Natural killer cell (primary cell): ENCODE results near the gene LTN1. TPM values are rescaled to one million over a fixed set of nuclear protein-coding genes. Genes with fewer than 3 reads are reported as not detected.

Experiments used
- ATAC-seq, 3 donors: fragments of 150-1000 bp in 2 of 3; fragments of 200-7000 bp in 1 of 3; cut with Tn5 transposase; 1 replicate in 1 of 3; 2 replicates in 2 of 3; pipeline ENCODE4 v1.10.0; 2021; ENCODE audit warnings: mild to moderate bottlenecking in 2 of 3, moderate library complexity in 2 of 3
- DNase-seq, 2 donors: peaks; one replicate each; pipeline versions ENCODE4 v3.0.0 to v3.0.0-alpha.2; 2013 to 2021; ENCODE audit warnings: mixed read lengths in 1 of 2
- H3K27ac ChIP-seq: one replicate; pipeline ENCODE4 v1.5.1; 2013; ENCODE audit warnings: mild to moderate bottlenecking, low read length
- H3K27me3 ChIP-seq: one replicate; pipeline ENCODE4 v1.6.1; 2013; ENCODE audit warnings: low read length; ENCODE audit not compliant: control insufficient read depth, insufficient read depth
- H3K36me3 ChIP-seq: one replicate; pipeline ENCODE4 v1.6.1; 2013; ENCODE audit warnings: low read length; ENCODE audit not compliant: control insufficient read depth, insufficient read depth
- H3K4me1 ChIP-seq: one replicate; pipeline ENCODE4 v1.6.1; 2013; ENCODE audit warnings: low read length; ENCODE audit not compliant: control insufficient read depth, insufficient read depth
- H3K4me3 ChIP-seq: one replicate; pipeline ENCODE4 v1.5.1; 2013; ENCODE audit warnings: low read length
- H3K9me3 ChIP-seq: one replicate; pipeline ENCODE4 v1.6.1; 2013; ENCODE audit warnings: low read length; ENCODE audit not compliant: control insufficient read depth, insufficient read depth
- H3K27ac Mint-ChIP-seq, 2 donors: one replicate each; pipeline ENCODE4 v1.8.0; 2022; ENCODE audit warnings: mild to moderate bottlenecking in 2 of 2, mixed read lengths in 2 of 2, moderate library complexity in 1 of 2
- H3K27me3 Mint-ChIP-seq, 2 donors: one replicate each; pipeline ENCODE4 v1.8.0; 2022; ENCODE audit warnings: low read depth in 2 of 2, mixed read lengths in 2 of 2
- H3K36me3 Mint-ChIP-seq: one replicate; pipeline ENCODE4 v1.8.0; 2022; ENCODE audit warnings: mixed read lengths
- H3K4me1 Mint-ChIP-seq, 2 donors: one replicate each; pipeline ENCODE4 v1.8.0; 2022; ENCODE audit warnings: mixed read lengths in 2 of 2
- H3K4me3 Mint-ChIP-seq: one replicate; pipeline ENCODE4 v1.8.0; 2022; ENCODE audit warnings: mild to moderate bottlenecking, moderate library complexity, mixed read lengths
- H3K9me3 Mint-ChIP-seq, 2 donors: one replicate each; pipeline ENCODE4 v1.8.0; 2022; ENCODE audit warnings: mixed read lengths in 2 of 2
- whole genome bisulfite sequencing: methylation state at CpG from one replicate; pipeline ENCODE4 v1.1.7; 2013; ENCODE audit warnings: missing lambda C conversion rate; ENCODE audit not compliant: insufficient coverage; 5-methylcytosine and 5-hydroxymethylcytosine counted together
- intact Hi-C: fragments of 100-400 bp; cut with micrococcal nuclease; formaldehyde crosslinking; loops from one replicate; pipeline ENCODE4 v1.14.2; 2022
- total RNA-seq, 4 donors: library from RNA; stranded (reverse); fragments of 120-200 nt in 1 of 4; gene quantifications; one replicate each; pipeline versions ENCODE4 v1.2.3 to v1.2.4, GENCODE V29; 2013 to 2022
- TF ChIP-seq, protein P1 (sequence below): fragments of 200-600 bp; IDR thresholded peaks from one replicate; pipeline ENCODE4 v1.8.0; 2022; ENCODE audit warnings: antibody characterized with exemption

LTN1 gene
- total RNA-seq, 3 donors from 2014 or later (not counting 1 experiment from before 2014, with no cell fraction given): 33.7 to 43.1 (median 35.0) TPM

GRCh38 chr21:28885853-28886177 is 106.9 kb downstream of the LTN1 start:
- intact Hi-C loops: loop anchor here (1.0 to 10.0 kb wide), 2 partner anchors 50 to 189 kb away; partner anchors contain the start of gene CCT8
- H3K27me3 ChIP-seq: no peaks in the 10 kb centered on the region
- no peak overlapping the region for H3K4me3 ChIP-seq
- peak overlapping the region; percentile 86 for H3K27ac ChIP-seq
- H3K4me1 ChIP-seq: peaks cover 3% of the 10 kb centered on the region
- peaks cover 15 to 37% of the 10 kb centered on the region in 2 donors for H3K27me3 Mint-ChIP-seq
- TF ChIP-seq, protein P1, sequence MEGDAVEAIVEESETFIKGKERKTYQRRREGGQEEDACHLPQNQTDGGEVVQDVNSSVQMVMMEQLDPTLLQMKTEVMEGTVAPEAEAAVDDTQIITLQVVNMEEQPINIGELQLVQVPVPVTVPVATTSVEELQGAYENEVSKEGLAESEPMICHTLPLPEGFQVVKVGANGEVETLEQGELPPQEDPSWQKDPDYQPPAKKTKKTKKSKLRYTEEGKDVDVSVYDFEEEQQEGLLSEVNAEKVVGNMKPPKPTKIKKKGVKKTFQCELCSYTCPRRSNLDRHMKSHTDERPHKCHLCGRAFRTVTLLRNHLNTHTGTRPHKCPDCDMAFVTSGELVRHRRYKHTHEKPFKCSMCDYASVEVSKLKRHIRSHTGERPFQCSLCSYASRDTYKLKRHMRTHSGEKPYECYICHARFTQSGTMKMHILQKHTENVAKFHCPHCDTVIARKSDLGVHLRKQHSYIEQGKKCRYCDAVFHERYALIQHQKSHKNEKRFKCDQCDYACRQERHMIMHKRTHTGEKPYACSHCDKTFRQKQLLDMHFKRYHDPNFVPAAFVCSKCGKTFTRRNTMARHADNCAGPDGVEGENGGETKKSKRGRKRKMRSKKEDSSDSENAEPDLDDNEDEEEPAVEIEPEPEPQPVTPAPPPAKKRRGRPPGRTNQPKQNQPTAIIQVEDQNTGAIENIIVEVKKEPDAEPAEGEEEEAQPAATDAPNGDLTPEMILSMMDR: no peak
- H3K4me1 Mint-ChIP-seq: peaks cover 23 to 25% of the 10 kb centered on the region in 2 donors
- H3K27ac Mint-ChIP-seq: peak overlapping the region; percentile 98 to 100
- WGBS: 95% methylated on average over 4 of the region's 6 CpGs
- no peaks in the 10 kb centered on the region for H3K9me3 ChIP-seq
- H3K36me3 Mint-ChIP-seq: peaks cover 6% of the 10 kb centered on the region
- H3K36me3 ChIP-seq: peaks cover 9% of the 10 kb centered on the region
- DNase-seq: peak in 1 of 2 donors; percentile 5
- no peak for ATAC-seq
- H3K9me3 Mint-ChIP-seq: no peaks in the 10 kb centered on the region
- H3K4me3 Mint-ChIP-seq: peak overlapping the region; percentile 95

GRCh38 chr21:28884976-28885852 is 107.5 kb downstream of the LTN1 start:
- peak; percentile 89 to 98 (median 93) for ATAC-seq
- Histone ChIP-seq H3K27me3 (no peaks in the 10 kb centered on the region), H3K4me3 (peak overlapping the region; percentile 66), H3K4me1 (peaks cover 3% of the 10 kb centered on the region), H3K36me3 (peaks cover 9% of the 10 kb centered on the region), H3K27ac (peak overlapping the region; percentile 86), H3K9me3 (no peaks in the 10 kb centered on the region)
- intact Hi-C loops: loop anchor here (1.0 to 10.0 kb wide), 2 partner anchors 49 to 190 kb away; partner anchors contain the start of gene CCT8
- Mint-ChIP-seq H3K4me1 (peaks cover 23 to 25% of the 10 kb centered on the region in 2 donors), H3K27ac (peak overlapping the region; percentile 98 to 100), H3K36me3 (peaks cover 6% of the 10 kb centered on the region), H3K27me3 (peaks cover 12 to 31% of the 10 kb centered on the region in 2 donors), H3K4me3 (peak overlapping the region; percentile 95), H3K9me3 (no peaks in the 10 kb centered on the region)
- DNase-seq: peak; percentile 86 to 98
- TF ChIP-seq, protein P1: no peak
- 5% methylated on average over 47 of the region's 47 CpGs for WGBS

GRCh38 chr21:28884481-28884880 is 108.2 kb downstream of the LTN1 start:
- Mint-ChIP-seq H3K27ac (peak overlapping the region; percentile 98 to 100), H3K36me3 (peaks cover 6% of the 10 kb centered on the region), H3K4me3 (peak overlapping the region; percentile 95), H3K27me3 (peaks cover 7 to 23% of the 10 kb centered on the region in 2 donors), H3K9me3 (no peaks in the 10 kb centered on the region), H3K4me1 (peaks cover 23 to 25% of the 10 kb centered on the region in 2 donors)
- Histone ChIP-seq H3K4me3 (peak overlapping the region; percentile 66), H3K27me3 (no peaks in the 10 kb centered on the region), H3K36me3 (peaks cover 12% of the 10 kb centered on the region), H3K27ac (peak overlapping the region; percentile 86), H3K9me3 (no peaks in the 10 kb centered on the region), H3K4me1 (peaks cover 3% of the 10 kb centered on the region)
- peak in 1 of 2 donors; percentile 40 for DNase-seq
- intact Hi-C loops: loop anchor here (10.0 kb wide), 1 partner anchor 190 kb away; the partner anchor contains the start of gene CCT8
- 0% methylated on average over 2 of the region's 3 CpGs for WGBS
- peak in 2 of 3 donors; percentile 15 to 16 for ATAC-seq
- TF ChIP-seq, protein P1: no peak
